Fibroblast of villous mesenchyme (primary cell): ENCODE measurements around the gene AK9. TPM values are rescaled to one million over a fixed set of nuclear protein-coding genes. Genes with fewer than 3 reads are reported as not detected.

Source experiments
- DNase-seq: peaks from one replicate; pipeline ENCODE4 v3.0.0-alpha.2; 2010; ENCODE audit warnings: low read depth
- H3K4me3 ChIP-seq: 2 replicates; pipeline ENCODE4 v1.5.1; 2011; ENCODE audit warnings: low read depth, mild to moderate bottlenecking, low read length
- total RNA-seq: library from RNA; depleted of rRNA; stranded (reverse); fragments of >200 nt; gene quantifications from 2 replicates; pipeline ENCODE4 v1.2.3, GENCODE V29; 2012
- TF ChIP-seq, protein P1 (sequence below): IDR thresholded peaks from 2 replicates; pipeline ENCODE4 v1.5.1; 2012; ENCODE audit warnings: low read depth, mild to moderate bottlenecking, low read length; ENCODE audit not compliant: insufficient read depth

Gene AK9
- total RNA-seq, 1 donor: 3.5 TPM

DNA sequence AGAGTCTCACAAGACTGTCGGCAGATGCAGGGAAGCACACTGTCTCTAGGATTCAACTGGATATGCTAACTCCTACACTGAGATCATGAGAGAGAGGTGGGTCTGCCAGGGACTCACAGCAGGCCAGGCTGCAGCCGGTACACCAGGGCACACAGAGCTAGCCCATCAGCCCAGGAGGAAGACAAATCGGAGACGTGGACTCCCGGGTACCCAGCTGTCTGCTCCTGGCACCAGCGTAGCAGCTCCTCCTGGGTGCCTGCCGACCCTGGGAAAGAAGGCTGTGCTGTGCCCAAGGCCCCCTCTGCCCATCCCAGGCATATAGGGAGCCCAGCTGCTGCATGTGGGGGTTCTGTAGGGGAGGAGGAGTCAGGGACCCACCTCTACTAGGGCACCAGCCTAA is 242.4 kb downstream of the AK9 start:
- no peak for DNase-seq
- TF ChIP-seq, protein P1, sequence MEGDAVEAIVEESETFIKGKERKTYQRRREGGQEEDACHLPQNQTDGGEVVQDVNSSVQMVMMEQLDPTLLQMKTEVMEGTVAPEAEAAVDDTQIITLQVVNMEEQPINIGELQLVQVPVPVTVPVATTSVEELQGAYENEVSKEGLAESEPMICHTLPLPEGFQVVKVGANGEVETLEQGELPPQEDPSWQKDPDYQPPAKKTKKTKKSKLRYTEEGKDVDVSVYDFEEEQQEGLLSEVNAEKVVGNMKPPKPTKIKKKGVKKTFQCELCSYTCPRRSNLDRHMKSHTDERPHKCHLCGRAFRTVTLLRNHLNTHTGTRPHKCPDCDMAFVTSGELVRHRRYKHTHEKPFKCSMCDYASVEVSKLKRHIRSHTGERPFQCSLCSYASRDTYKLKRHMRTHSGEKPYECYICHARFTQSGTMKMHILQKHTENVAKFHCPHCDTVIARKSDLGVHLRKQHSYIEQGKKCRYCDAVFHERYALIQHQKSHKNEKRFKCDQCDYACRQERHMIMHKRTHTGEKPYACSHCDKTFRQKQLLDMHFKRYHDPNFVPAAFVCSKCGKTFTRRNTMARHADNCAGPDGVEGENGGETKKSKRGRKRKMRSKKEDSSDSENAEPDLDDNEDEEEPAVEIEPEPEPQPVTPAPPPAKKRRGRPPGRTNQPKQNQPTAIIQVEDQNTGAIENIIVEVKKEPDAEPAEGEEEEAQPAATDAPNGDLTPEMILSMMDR: no peak
- H3K4me3 ChIP-seq: no peak overlapping the region

DNA sequence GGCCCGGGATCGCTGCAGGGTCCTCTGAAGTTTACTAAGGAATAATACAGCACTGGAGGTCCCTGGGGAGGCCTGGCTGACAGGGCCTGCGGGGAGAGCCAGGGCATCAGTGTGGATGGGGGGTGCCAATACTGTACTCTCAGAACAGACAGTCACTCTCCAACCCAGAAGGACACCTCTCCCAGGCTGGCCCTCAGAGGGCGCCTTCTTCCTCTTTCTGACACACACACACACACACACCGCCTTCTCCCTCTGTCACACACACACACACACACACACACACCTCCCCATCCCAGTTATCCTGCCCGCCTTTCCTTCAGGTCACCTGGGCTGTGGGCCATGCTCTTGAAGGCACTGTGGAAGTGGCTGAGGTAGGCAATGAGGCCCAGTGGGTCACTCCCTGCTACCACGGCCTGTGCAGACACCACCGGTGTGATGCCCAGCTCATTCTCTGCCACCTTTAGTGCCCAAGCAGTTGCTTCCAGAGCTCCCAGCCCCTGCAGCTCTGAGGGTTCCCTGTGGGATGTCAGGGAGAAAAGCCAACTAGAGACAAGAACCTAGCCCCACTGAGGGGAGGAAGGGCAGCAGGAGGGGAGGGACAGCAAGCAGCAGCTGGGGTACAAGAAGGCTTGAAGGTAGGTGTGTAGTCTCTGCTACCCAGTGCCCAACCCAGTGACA is 243.0 kb downstream of the AK9 start:
- DNase-seq: no peak
- no peak overlapping the region for H3K4me3 ChIP-seq
- TF ChIP-seq, protein P1: no peak

DNA sequence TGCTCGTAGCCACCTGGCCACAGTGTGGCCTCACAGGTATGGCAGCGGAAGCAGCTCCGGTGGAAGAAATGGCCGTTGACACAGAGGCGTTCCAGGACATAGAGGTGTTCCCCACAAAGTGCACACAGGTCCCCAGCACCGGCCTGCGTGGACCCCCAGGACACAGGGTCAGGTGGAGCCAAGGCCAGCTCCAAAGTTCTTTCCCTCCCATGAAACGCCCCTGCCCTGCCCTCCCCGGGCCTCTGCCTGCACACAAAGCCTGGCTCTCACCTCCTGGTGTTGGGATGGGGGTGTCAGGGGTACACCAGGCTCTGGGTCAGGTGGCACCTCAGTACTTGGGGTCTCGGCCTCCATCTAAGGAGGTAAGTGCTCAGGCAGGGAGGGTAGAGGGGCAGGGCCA is 243.9 kb downstream of the AK9 start:
- DNase-seq: no peak
- no peak overlapping the region for H3K4me3 ChIP-seq
- TF ChIP-seq, protein P1: no peak

DNA sequence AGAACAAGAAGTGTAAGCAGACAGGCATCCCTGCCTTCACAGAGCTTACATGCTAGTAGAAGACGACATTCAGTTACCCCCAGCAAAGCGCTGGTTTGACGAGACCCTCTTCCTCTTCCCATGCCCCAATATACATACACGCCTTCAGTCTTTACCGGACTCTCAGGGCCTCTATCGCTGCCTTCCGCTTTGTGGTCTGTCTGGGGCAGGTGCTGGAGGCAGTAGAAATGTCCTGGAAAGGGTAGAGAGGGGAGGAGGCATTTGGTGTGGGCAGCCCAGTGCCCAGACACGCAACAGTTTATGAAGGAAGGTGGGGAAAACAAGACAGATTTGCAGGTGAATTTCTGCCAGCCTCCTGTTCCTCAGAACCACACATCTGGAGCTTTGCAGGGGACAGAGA is 244.5 kb downstream of the AK9 start:
- no peak for DNase-seq
- TF ChIP-seq, protein P1: no peak

DNA sequence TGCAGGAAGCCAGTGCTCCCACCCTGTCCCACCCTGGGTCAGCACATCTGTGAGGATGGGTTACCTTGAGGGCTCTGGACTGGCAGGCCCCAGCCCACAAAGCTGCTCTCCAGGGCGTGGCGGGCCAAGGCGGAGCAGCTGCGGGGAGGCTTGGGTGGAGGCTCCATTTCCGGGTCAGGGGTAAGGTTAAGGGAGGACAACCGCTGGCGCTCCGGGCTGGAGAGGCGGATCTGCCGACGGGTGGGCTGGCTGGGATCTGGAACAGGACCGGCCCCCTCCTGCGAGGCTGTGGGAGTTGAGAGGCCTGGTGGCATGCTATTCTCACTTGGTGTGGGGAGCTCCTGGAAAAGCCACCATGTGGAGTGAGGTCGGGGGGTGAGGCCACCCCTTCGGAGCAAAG is 244.9 kb downstream of the AK9 start:
- no peak for DNase-seq
- no peak overlapping the region for H3K4me3 ChIP-seq
- TF ChIP-seq, protein P1: no peak

More for the DNA sequence above, 244.5 kb downstream of the AK9 start:
- H3K4me3 ChIP-seq: no peak overlapping the region

DNA sequence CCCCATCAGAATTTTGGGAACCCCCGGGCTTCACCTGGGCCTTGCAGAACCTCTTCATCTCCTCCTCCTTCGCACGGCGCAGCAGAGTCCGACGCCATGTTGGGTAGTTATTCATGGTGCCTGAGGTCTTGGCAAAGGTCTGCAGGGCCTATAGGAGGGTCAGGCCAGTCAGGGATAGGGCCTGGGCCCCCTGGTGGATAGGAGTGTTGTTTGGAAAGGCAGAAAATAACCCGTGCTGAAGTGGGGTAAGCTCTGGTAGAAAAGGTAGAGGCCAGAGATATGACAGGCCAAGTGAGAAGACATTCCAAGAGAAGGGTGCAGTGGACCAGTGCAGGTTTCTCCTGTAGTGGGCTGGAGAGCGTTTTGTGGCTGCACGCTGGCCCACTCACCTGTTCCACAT is 245.6 kb downstream of the AK9 start:
- no peak overlapping the region for H3K4me3 ChIP-seq
- no peak for DNase-seq
- TF ChIP-seq, protein P1: peak; percentile 16

DNA sequence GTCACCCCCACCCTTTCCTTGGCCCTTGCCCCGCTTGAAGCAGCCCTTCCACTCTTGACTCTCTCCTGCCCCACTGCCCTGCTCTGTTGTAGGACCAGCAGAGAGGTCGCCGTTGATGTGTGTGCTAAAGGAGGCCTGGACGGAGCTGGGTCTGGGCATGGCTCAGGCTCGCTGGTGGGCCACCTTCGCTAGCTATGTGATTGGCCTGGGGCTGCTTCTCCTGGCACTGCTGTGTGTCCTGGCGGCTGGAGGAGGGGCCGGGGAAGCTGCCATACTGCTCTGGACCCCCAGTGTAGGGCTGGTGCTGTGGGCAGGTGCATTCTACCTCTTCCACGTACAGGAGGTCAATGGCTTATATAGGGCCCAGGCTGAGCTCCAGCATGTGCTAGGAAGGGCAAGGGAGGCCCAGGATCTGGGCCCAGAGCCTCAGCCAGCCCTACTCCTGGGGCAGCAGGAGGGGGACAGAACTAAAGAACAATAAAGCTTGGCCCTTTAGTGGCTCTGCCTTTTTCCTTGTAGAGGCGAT is 247.5 kb downstream of the AK9 start:
- H3K4me3 ChIP-seq: no peak overlapping the region
- no peak for DNase-seq

More for the DNA sequence above, 247.5 kb downstream of the AK9 start:
- TF ChIP-seq, protein P1: no peak
